ENCODE results near the gene CBX8. TPM values are rescaled to one million over a fixed set of nuclear protein-coding genes. Genes with fewer than 3 reads are reported as not detected.

Gene CBX8
- total and polyA plus RNA-seq, 7 donors = 0.28 to 5.6 (median 1.8) TPM

DNA sequence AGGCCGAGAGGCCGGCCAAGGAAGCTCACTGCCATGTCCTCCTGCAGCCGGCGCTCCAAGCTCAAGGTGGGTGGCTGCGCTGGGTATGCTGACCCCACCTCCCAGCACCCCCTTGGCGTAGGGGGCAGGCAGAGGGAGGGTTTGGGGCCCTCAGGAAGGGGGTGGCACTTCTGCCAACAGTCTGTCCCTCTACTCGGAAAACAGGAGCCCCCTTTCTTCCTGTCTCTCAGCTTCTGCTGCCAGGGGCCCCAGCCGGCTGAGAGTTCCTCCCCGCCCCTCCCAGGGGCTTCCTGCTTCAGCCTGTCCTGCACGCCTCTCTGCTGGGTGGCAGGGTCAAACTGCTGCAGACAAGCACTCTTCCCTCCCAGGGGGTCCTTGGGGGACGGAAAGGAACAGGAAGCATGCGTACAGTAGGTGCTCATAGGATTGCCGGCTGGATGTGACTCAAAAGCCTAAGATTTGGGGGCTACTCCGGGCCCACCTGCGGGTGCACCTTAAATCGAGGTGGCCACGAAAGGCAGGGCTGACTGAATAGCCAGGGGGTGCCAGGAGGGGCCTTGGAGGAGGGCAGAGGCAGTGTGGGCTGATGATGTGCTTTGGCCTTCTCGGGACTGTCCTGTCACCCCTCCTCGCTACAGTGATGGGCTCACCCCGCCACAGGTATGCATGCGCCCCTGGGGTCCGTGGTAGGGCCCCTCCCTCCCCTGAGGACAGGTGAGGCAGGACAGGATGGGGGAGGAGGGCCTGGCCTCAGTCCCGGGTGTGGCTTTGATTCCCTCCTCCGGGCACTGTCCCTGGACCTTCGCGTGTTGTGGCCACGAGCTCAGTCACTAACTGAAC is 14.9 kb downstream of the CBX8 start:
- Histone ChIP-seq H3K27me3 (peaks cover 27 to 90% (median 86%) of the 10 kb centered on the region in 3 donors), H3K9me3 (no peaks in the 10 kb centered on the region), H3K36me3 (no peaks in the 10 kb centered on the region), H3K27ac (no peak overlapping the region), H3K4me3 (no peak overlapping the region), H3K4me1 (peaks cover 0 to 21% (median 18%) of the 10 kb centered on the region in 4 donors)
- TF ChIP-seq, protein P1, sequence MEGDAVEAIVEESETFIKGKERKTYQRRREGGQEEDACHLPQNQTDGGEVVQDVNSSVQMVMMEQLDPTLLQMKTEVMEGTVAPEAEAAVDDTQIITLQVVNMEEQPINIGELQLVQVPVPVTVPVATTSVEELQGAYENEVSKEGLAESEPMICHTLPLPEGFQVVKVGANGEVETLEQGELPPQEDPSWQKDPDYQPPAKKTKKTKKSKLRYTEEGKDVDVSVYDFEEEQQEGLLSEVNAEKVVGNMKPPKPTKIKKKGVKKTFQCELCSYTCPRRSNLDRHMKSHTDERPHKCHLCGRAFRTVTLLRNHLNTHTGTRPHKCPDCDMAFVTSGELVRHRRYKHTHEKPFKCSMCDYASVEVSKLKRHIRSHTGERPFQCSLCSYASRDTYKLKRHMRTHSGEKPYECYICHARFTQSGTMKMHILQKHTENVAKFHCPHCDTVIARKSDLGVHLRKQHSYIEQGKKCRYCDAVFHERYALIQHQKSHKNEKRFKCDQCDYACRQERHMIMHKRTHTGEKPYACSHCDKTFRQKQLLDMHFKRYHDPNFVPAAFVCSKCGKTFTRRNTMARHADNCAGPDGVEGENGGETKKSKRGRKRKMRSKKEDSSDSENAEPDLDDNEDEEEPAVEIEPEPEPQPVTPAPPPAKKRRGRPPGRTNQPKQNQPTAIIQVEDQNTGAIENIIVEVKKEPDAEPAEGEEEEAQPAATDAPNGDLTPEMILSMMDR (IDR thresholded peaks at IDR 0.05) = no peak
- TF ChIP-seq POLR2A (IDR thresholded peaks at IDR 0.05) = no peak
- TF ChIP-seq EP300 (IDR thresholded peaks at IDR 0.05) = no peak
- no peak for TF ChIP-seq POLR2AphosphoS5 (IDR thresholded peaks at IDR 0.05)
- intact Hi-C loops (cut with DNase I) = no loop called here
- no peak for DNase-seq
- WGBS, 2 donors = 68 to 76% methylated on average over 27 of the region's 27 CpGs

DNA sequence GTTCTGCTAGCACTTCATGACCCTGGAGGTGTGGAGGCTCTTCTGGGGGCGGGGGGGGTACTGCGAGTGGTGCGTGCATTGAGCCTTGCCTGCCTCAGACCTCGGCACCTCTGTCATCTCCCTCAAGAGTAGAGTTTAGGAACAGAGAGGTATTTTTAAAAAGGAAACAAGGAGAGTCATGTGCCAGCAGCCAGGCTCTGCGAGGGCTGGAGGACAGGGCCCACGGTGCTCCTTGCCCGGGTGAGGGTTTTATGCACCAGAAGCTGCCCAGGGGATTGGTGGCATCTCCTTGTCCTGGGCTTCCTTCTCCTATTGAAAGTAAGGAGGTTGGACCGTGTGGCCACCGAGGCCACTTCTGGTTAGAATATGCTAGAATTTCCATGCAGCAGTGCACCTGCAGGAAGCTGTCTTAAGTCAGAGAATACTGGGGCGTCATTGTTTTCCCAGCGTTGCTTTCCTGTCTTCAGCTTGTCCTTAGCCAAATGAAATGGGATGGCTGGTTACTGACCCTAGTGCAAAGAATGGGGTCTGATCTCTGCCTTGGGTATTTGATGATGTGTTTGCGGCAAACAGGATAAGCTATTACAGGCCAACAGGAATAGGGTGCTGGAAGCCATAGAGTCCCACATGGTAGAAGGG is 15.7 kb downstream of the CBX8 start:
- Histone ChIP-seq H3K36me3 (no peaks in the 10 kb centered on the region), H3K9me3 (no peaks in the 10 kb centered on the region), H3K27ac (no peak overlapping the region), H3K4me3 (no peak overlapping the region), H3K27me3 (peaks cover 33 to 90% (median 86%) of the 10 kb centered on the region in 3 donors), H3K4me1 (peaks cover 0 to 25% (median 18%) of the 10 kb centered on the region in 4 donors)
- TF ChIP-seq EP300 (IDR thresholded peaks at IDR 0.05) (no peak), POLR2A (IDR thresholded peaks at IDR 0.05) (no peak), POLR2AphosphoS5 (IDR thresholded peaks at IDR 0.05) (no peak)
- TF ChIP-seq, protein P1 (IDR thresholded peaks at IDR 0.05) = no peak
- intact Hi-C loops (cut with DNase I) = no loop called here
- no peak for DNase-seq
- 66 to 79% methylated on average over 12 of the region's 12 CpGs for WGBS, 2 donors

DNA sequence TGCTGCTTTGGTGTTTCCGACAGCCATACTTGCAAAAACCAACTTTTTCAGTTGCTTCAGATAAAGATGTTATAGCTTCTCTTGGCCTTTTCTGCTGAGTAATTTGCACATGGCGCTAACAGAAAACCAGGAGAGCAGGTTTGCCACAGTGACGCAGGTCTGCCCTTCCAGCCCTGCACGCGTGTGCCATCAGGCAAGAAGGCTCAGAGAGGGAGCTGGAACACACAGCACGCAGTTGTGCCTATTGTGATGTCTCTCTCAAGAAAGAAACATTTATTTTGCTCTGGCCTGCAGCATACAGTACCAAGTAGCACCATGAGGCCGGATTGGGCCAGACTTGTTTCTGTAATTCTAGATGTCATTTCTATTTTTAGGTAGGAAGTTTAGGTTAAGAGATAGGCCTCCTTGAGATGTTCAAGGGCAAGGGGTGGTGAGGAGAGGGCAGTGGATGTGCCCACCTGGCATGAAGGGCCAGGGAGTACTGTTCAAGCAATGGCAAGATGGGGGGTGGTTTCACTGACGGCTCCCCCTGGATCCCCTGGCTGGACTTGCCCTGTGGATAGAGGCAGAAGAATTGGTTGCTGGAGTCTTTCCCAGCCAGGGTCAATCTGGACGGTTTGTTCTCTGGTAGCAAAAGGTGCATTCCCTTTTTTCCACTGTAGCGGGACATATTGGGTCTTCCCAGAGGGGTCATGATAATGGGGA is 17.1 kb downstream of the CBX8 start:
- no peaks in the 10 kb centered on the region for H3K9me3 ChIP-seq
- intact Hi-C loops (cut with DNase I) = loop anchor here (2.0 to 5.0 kb wide), 2 partner anchors 13 to 57 kb away; partner anchors contain the start of gene CBX4
- TF ChIP-seq POLR2AphosphoS5 (IDR thresholded peaks at IDR 0.05) (no peak), POLR2A (IDR thresholded peaks at IDR 0.05) (no peak), EP300 (IDR thresholded peaks at IDR 0.05) (no peak)
- TF ChIP-seq, protein P1 (IDR thresholded peaks at IDR 0.05) = no peak
- peaks cover 0 to 25% (median 18%) of the 10 kb centered on the region in 4 donors for H3K4me1 ChIP-seq
- H3K27ac ChIP-seq = no peak overlapping the region
- no peaks in the 10 kb centered on the region for H3K36me3 ChIP-seq
- H3K27me3 ChIP-seq = peaks cover 33 to 90% (median 86%) of the 10 kb centered on the region in 3 donors
- 61 to 80% methylated on average over 10 of the region's 10 CpGs for WGBS, 2 donors
- no peak for DNase-seq
- no peak overlapping the region for H3K4me3 ChIP-seq

DNA sequence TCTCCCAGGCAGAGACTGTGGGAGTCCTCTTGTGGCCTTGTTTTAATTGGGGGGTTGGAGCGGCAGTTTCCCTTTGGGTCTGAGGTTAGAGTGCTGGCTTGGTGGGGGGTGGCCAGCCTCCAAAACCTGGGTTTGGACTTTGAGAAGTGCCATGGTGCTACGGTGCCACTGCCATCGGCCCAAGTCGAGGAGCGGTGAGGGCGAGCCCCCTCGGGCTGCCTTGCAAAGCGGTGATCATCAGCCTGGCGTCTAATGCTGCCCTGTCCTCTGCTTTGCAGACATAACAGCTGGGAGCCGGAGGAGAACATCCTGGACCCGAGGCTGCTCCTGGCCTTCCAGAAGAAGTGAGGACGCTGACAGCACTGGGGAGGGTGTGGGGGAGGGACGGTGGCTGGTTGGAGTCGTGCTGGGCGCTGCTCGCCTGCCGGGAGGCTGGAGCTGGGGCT is 17.8 kb downstream of the CBX8 start:
- no peak for TF ChIP-seq POLR2AphosphoS5 (IDR thresholded peaks at IDR 0.05)
- TF ChIP-seq EP300 (IDR thresholded peaks at IDR 0.05) = no peak
- TF ChIP-seq POLR2A (IDR thresholded peaks at IDR 0.05) = no peak
- TF ChIP-seq, protein P1 (IDR thresholded peaks at IDR 0.05) = no peak
- WGBS, 2 donors = 13 to 30% methylated on average over 17 of the region's 17 CpGs
- no peak for DNase-seq
- Histone ChIP-seq H3K9me3 (no peaks in the 10 kb centered on the region), H3K27me3 (peaks cover 34 to 90% (median 83%) of the 10 kb centered on the region in 3 donors), H3K36me3 (no peaks in the 10 kb centered on the region), H3K27ac (no peak overlapping the region), H3K4me1 (peaks cover 0 to 25% (median 18%) of the 10 kb centered on the region in 4 donors), H3K4me3 (peak overlapping the region in 2 of 4 donors; percentile 57 to 62)
- intact Hi-C loops (cut with DNase I) = loop anchor here (2.0 to 5.0 kb wide), 2 partner anchors 14 to 58 kb away; partner anchors contain the start of gene CBX4

All from sigmoid colon (tissue), 7 donors.